Spleen (tissue), 11 donors: ENCODE data around the gene FGG. TPM values are rescaled to one million over a fixed set of nuclear protein-coding genes. Genes with fewer than 3 reads are reported as not detected.

ENCODE experiments used
- DNase-seq: peaks from one replicate; pipeline ENCODE4 v3.0.0-alpha.2; 2020
- H3K27ac ChIP-seq, 8 donors: fragments of 200-600 bp; sonication (generic) in 7 of 8; 1 replicate in 4 of 8; 2 replicates in 4 of 8; pipeline versions ENCODE4 v1.5.0 to v1.8.0; 2016 to 2021; ENCODE audit warnings: inconsistent platforms in 4 of 8, mild to moderate bottlenecking in 4 of 8, moderate library complexity in 1 of 8
- H3K27me3 ChIP-seq, 7 donors: fragments of 200-600 bp; sonication (generic) in 6 of 7; replicated peaks in 1 of 7; 1 replicate in 4 of 7; 2 replicates in 3 of 7; pipeline versions ENCODE4 v1.5.0 to v1.8.0; 2016 to 2021; ENCODE audit warnings: inconsistent platforms in 3 of 7, mild to moderate bottlenecking in 1 of 7
- H3K36me3 ChIP-seq, 6 donors: fragments of 200-600 bp; sonication (generic) in 5 of 6; 1 replicate in 4 of 6; 2 replicates in 2 of 6; pipeline versions ENCODE4 v1.5.0 to v1.8.0; 2016 to 2021; ENCODE audit warnings: inconsistent platforms in 2 of 6
- H3K4me1 ChIP-seq, 6 donors: fragments of 200-600 bp; sonication (generic) in 5 of 6; 1 replicate in 3 of 6; 2 replicates in 3 of 6; pipeline versions ENCODE4 v1.5.0 to v1.8.0; 2016 to 2021; ENCODE audit warnings: inconsistent platforms in 3 of 6
- H3K4me3 ChIP-seq, 8 donors: fragments of 200-600 bp; sonication (generic) in 7 of 8; 1 replicate in 4 of 8; 2 replicates in 4 of 8; pipeline versions ENCODE4 v1.5.0 to v1.8.0; 2016 to 2021; ENCODE audit warnings: inconsistent platforms in 4 of 8, mild to moderate bottlenecking in 4 of 8, moderate library complexity in 2 of 8
- H3K9me3 ChIP-seq, 8 donors: fragments of 200-600 bp; sonication (generic) in 7 of 8; 1 replicate in 4 of 8; 2 replicates in 4 of 8; pipeline versions ENCODE4 v1.5.0 to v1.8.0; 2016 to 2021; ENCODE audit warnings: inconsistent platforms in 4 of 8
- CTCF ChIP-seq, 11 experiments: fragments of 200-600 bp in 7 of 11; fragments of 450-650 bp in 4 of 11; sonication (generic) in 4 of 11; IDR thresholded peaks in 8 of 11; conservative IDR thresholded peaks in 3 of 11; 1 replicate in 7 of 11; 2 replicates in 4 of 11; pipeline versions ENCODE4 v1.4.0 to v1.8.0; 2016 to 2021; ENCODE audit warnings: antibody characterized with exemption in 11 of 11, inconsistent platforms in 4 of 11, mild to moderate bottlenecking in 1 of 11
- POLR2A ChIP-seq, 3 donors: fragments of 450-650 bp; IDR thresholded peaks; one replicate each; pipeline ENCODE4 v1.5.1; 2017; ENCODE audit warnings: antibody characterized with exemption in 3 of 3, mild to moderate bottlenecking in 1 of 3
- POLR2AphosphoS5 ChIP-seq, 3 donors: sonication (generic); formaldehyde crosslinking; IDR thresholded peaks; one replicate each; pipeline ENCODE4 v1.5.1; 2017; ENCODE audit warnings: antibody characterized with exemption in 3 of 3
- WGBS, 5 donors: extraction: QIAGEN DNeasy Blood & Tissue Kit in 3 of 5; methylation state at CpG; one replicate each; pipeline versions ENCODE4 v1.1.5 to v1.1.7; 2013 to 2018; 5-methylcytosine and 5-hydroxymethylcytosine counted together
- intact Hi-C: fragments of 100-400 bp; cut with DNase I; formaldehyde crosslinking; loops from one replicate; pipeline ENCODE4 v1.15.0; 2023; ENCODE audit warnings: low total_unique reads
- polyA plus RNA-seq, 3 donors: library from polyadenylated mRNA; stranded (reverse); fragments of 200-250 nt; gene quantifications; one replicate each; pipeline ENCODE4 v1.2.1, GENCODE V29; 2013
- total RNA-seq, 7 donors: library from RNA; depleted of rRNA in 3 of 7; stranded (reverse); fragments of >200 nt in 3 of 7; fragmentation: NEBNext Ultra II Directional in 4 of 7; extraction: Animal tissue kit (Norgen Biotek cat#: 25700) in 4 of 7; gene quantifications; one replicate each; pipeline versions ENCODE4 v1.1.0 to v1.2.1, GENCODE V29; 2016 to 2021
- donor health status: healthy with polysubstance abuse.
- donor health status: DM: no; HTN: no; CAD: no; lungs with moderate emphysema.
- donor health status: DM: no; HTN: no; CAD: no.
- donor health status: Bipolar disorder and iron deficiency.
- donor health status: healthy.
- donor health status: DM: no; HTN: no; CAD: no.
- donor health status: DM: yes; HTN: yes; CAD: no.

The FGG gene
- total and polyA plus RNA-seq, 10 donors: 0.06 to 1.8 (median 0.35) TPM; not detected in 6

GRCh38 chr4:154582723-154583122, 29.7 kb downstream of the FGG start:
- intact Hi-C loops: no loop called here
- WGBS, 5 donors: 44 to 93% (median 67%) methylated on average over 2 of the region's 2 CpGs

DNA sequence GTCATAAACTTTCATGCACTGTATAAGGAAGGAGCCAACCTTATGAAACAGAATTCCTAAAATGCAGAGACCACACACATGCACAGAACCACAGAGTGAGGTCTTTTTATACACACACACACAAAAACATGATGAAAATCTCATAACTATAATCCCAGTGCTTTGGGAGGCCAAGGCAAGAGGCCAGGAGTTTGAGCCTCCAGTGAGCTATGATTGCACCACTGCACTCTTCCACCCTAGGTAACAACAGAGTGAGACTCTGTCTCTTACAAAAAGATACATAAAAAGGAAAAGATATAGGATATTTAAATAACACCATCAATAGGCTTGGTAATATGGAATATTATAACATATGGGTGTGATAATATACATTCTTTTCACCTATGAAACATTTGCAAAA, 32.5 kb downstream of the FGG start:
- Histone ChIP-seq H3K9me3 (no peaks in the 10 kb centered on the region), H3K27me3 (peaks cover 0 to 26% (median 0%) of the 10 kb centered on the region in 7 donors), H3K4me1 (no peaks in the 10 kb centered on the region), H3K36me3 (no peaks in the 10 kb centered on the region), H3K4me3 (no peak overlapping the region), H3K27ac (no peak overlapping the region)
- intact Hi-C loops: no loop called here
- TF ChIP-seq CTCF (IDR thresholded peaks at IDR 0.05 in 8 of 11, conservative IDR thresholded peaks at IDR 0.05 in 3 of 11) (no peak), POLR2AphosphoS5 (IDR thresholded peaks at IDR 0.05) (no peak), POLR2A (IDR thresholded peaks at IDR 0.05) (no peak)
- DNase-seq: no peak

More at GRCh38 chr4:154582723-154583122, 29.7 kb downstream of the FGG start:
- TF ChIP-seq POLR2AphosphoS5 (IDR thresholded peaks at IDR 0.05) (no peak), CTCF (IDR thresholded peaks at IDR 0.05 in 8 of 11, conservative IDR thresholded peaks at IDR 0.05 in 3 of 11) (no peak), POLR2A (IDR thresholded peaks at IDR 0.05) (no peak)
- Histone ChIP-seq H3K27ac (no peak overlapping the region), H3K9me3 (no peaks in the 10 kb centered on the region), H3K4me3 (no peak overlapping the region), H3K36me3 (no peaks in the 10 kb centered on the region), H3K4me1 (no peaks in the 10 kb centered on the region), H3K27me3 (peaks cover 0 to 15% (median 0%) of the 10 kb centered on the region in 7 donors)
- DNase-seq: no peak

DNA sequence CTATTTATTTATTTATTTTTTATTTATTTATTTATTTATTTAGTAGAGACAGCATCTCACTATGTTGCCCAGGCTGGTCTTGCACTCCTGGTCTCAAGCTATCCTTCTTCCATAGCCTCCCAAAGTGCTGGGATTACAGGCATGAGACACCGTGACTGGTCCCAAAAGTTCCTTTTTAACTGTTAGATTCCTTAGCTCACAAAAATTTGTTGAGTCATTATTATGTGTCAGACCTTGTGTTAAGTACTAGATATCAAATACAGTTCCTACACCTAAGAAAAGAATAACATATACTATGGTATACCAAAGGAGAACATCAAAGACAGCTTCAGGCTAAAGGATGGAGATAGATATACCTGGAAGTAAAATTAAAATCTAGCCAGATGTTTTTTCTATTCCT, 33.5 kb downstream of the FGG start:
- no peaks in the 10 kb centered on the region for H3K9me3 ChIP-seq
- no peak overlapping the region for H3K4me3 ChIP-seq
- WGBS, 5 donors: 38 to 61% (median 48%) methylated on average over 1 of the region's 1 CpG
- H3K36me3 ChIP-seq: no peaks in the 10 kb centered on the region
- TF ChIP-seq CTCF (IDR thresholded peaks at IDR 0.05 in 8 of 11, conservative IDR thresholded peaks at IDR 0.05 in 3 of 11): no peak
- no peak for TF ChIP-seq POLR2A (IDR thresholded peaks at IDR 0.05)
- TF ChIP-seq POLR2AphosphoS5 (IDR thresholded peaks at IDR 0.05): no peak
- no peaks in the 10 kb centered on the region for H3K4me1 ChIP-seq
- intact Hi-C loops: no loop called here
- no peak for DNase-seq
- H3K27me3 ChIP-seq: peaks cover 0 to 26% (median 0%) of the 10 kb centered on the region in 7 donors
- no peak overlapping the region for H3K27ac ChIP-seq

GRCh38 chr4:154577324-154577723, 35.1 kb downstream of the FGG start:
- Histone ChIP-seq H3K9me3 (no peaks in the 10 kb centered on the region), H3K27ac (no peak overlapping the region), H3K36me3 (no peaks in the 10 kb centered on the region), H3K4me1 (no peaks in the 10 kb centered on the region), H3K27me3 (peaks cover 0 to 26% (median 0%) of the 10 kb centered on the region in 7 donors), H3K4me3 (no peak overlapping the region)
- no peak for TF ChIP-seq CTCF (IDR thresholded peaks at IDR 0.05 in 8 of 11, conservative IDR thresholded peaks at IDR 0.05 in 3 of 11)
- TF ChIP-seq POLR2A (IDR thresholded peaks at IDR 0.05): no peak
- 83 to 90% (median 87%) methylated on average over 2 of the region's 2 CpGs for WGBS, 5 donors
- intact Hi-C loops: no loop called here
- DNase-seq: no peak
